Cardiac muscle cell (in vitro differentiated cells and primary cell): ENCODE results near the gene LINS1. TPM values are rescaled to one million over a fixed set of nuclear protein-coding genes. Genes with fewer than 3 reads are reported as not detected.

Source experiments
- DNase-seq, 2 donors: peaks; one replicate each; pipeline versions ENCODE4 v3.0.0 to v3.0.0-alpha.2; 2010 to 2017; ENCODE audit warnings: low read depth in 1 of 2, low spot score in 1 of 2
- H3K27ac ChIP-seq: fragments of 200-600 bp; sonication (generic); 2 replicates; pipeline ENCODE4 v1.5.1; 2016
- H3K27me3 ChIP-seq: fragments of 200-600 bp; sonication (generic); 2 replicates; pipeline ENCODE4 v1.6.0; 2016; ENCODE audit warnings: control low read depth
- H3K36me3 ChIP-seq: fragments of 200-600 bp; sonication (generic); 2 replicates; pipeline ENCODE4 v1.5.1; 2016; ENCODE audit warnings: control low read depth
- H3K4me1 ChIP-seq: fragments of 200-600 bp; sonication (generic); 2 replicates; pipeline ENCODE4 v1.8.1; 2017; ENCODE audit warnings: low read depth, mild to moderate bottlenecking, mixed run types
- H3K4me3 ChIP-seq: fragments of 200-600 bp; sonication (generic); 2 replicates; pipeline ENCODE4 v1.5.1; 2016; ENCODE audit warnings: mild to moderate bottlenecking
- H3K9me3 ChIP-seq: fragments of 200-600 bp; sonication (generic); 2 replicates; pipeline ENCODE4 v1.5.1; 2017; ENCODE audit warnings: low read depth, mild to moderate bottlenecking, control low read depth
- CTCF ChIP-seq: IDR thresholded peaks from 2 replicates; pipeline ENCODE4 v1.5.1; 2012; ENCODE audit warnings: low read depth, mild to moderate bottlenecking, low read length
- polyA plus RNA-seq: library from polyadenylated mRNA; unstranded; fragments of >200 nt; fragmentation: Nextera tagmentation; extraction: Ambion mirVana; gene quantifications from 2 replicates; pipeline ENCODE4 v1.2.1, GENCODE V29; 2016
- total RNA-seq: library from RNA; depleted of rRNA; stranded (reverse); fragments of >200 nt; gene quantifications from 2 replicates; pipeline ENCODE4 v1.2.3, GENCODE V29; 2016

The LINS1 gene
- total and polyA plus RNA-seq, 2 experiments from 2014 or later: 7.4 to 9.2 TPM

- no peak overlapping the region for H3K27ac ChIP-seq
Measured at GRCh38 chr15:100544338-100544841, 57.6 kb downstream of the LINS1 start.

GRCh38 chr15:100542290-100542689 is 59.7 kb downstream of the LINS1 start:
- no peak for TF ChIP-seq CTCF
- Histone ChIP-seq H3K4me3 (no peak overlapping the region), H3K9me3 (no peaks in the 10 kb centered on the region), H3K27me3 (peaks cover 16% of the 10 kb centered on the region), H3K4me1 (no peaks in the 10 kb centered on the region), H3K27ac (no peak overlapping the region), H3K36me3 (no peaks in the 10 kb centered on the region)
- DNase-seq: no peak

More at GRCh38 chr15:100544338-100544841, 57.6 kb downstream of the LINS1 start:
- DNase-seq: no peak
- Histone ChIP-seq H3K27me3 (peaks cover 16% of the 10 kb centered on the region), H3K9me3 (no peaks in the 10 kb centered on the region), H3K36me3 (no peaks in the 10 kb centered on the region), H3K4me1 (no peaks in the 10 kb centered on the region), H3K4me3 (no peak overlapping the region)
- TF ChIP-seq CTCF: no peak

DNA sequence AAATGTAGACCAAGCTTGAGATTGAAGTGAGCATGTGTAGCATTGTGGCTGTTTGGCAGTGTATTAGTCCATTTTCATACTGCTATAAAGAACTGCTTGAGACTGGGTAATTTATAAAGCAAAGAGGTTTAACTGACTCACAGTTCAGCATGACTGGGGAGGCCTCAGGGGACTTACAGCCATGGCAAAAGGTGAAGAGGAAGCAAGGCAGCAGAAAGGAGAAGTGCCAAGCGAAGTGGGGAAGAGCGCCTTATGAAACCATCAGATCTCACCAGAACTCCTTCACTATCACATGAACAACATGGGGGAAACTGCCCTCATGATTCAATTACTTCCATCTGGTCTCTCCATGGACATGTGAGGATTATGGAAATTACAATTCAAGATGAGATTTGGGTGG is 64.7 kb downstream of the LINS1 start:
- Histone ChIP-seq H3K36me3 (no peaks in the 10 kb centered on the region), H3K27ac (no peak overlapping the region), H3K27me3 (no peaks in the 10 kb centered on the region), H3K9me3 (no peaks in the 10 kb centered on the region), H3K4me1 (no peaks in the 10 kb centered on the region), H3K4me3 (no peak overlapping the region)
- no peak for DNase-seq
- no peak for TF ChIP-seq CTCF

GRCh38 chr15:100536733-100537132 is 65.3 kb downstream of the LINS1 start:
- no peak for TF ChIP-seq CTCF
- no peak for DNase-seq
- Histone ChIP-seq H3K27ac (no peak overlapping the region), H3K27me3 (no peaks in the 10 kb centered on the region), H3K4me3 (no peak overlapping the region), H3K9me3 (no peaks in the 10 kb centered on the region), H3K36me3 (no peaks in the 10 kb centered on the region), H3K4me1 (no peaks in the 10 kb centered on the region)

DNA sequence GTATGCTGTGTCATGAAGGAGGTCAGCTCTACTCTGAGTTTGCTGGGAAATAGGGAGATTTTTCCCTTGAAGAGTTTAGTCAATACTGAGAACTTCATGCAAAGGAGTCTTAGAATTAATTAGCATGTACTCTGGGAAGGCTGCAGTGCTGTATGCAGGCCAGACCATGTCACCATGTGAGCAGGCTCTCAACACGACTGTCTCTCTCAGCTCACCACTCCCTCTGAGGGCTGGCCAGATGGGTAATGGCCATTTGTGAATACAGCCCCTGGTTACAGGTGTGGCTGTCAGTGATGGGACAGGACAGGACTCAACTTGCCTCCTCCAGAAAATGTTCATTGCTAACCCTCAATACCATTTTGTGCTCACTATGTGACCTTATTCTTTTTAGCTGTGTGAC is 68.1 kb downstream of the LINS1 start:
- Histone ChIP-seq H3K36me3 (no peaks in the 10 kb centered on the region), H3K4me1 (no peaks in the 10 kb centered on the region), H3K27ac (no peak overlapping the region), H3K9me3 (no peaks in the 10 kb centered on the region), H3K4me3 (no peak overlapping the region), H3K27me3 (no peaks in the 10 kb centered on the region)
- no peak for TF ChIP-seq CTCF
- no peak for DNase-seq
